ENCODE measurements around the gene CDC42EP3.

- TF ChIP-seq CTCF (IDR thresholded peaks at IDR 0.05) (no peak), POLR2AphosphoS5 (IDR thresholded peaks at IDR 0.05) (no peak)
Observed at GRCh38 chr2:37630776-37631175, 40.7 kb downstream of the CDC42EP3 start.

Measured in stomach (tissue), 4 donors.